GM10266 (cell line): ENCODE measurements around the gene GLUD1.
"Not testable (repeated sequence)": the region's sequence is repeated elsewhere in the genome, so short reads cannot be mapped to it uniquely, and the experiment has no call there.

Source experiments
- DNase-seq: peaks from one replicate; pipeline ENCODE4 v3.0.0; 2012; ENCODE audit errors: extremely low spot score
- TF ChIP-seq, protein P1 (sequence below): IDR thresholded peaks from 2 replicates; pipeline ENCODE4 v1.5.1; 2012; ENCODE audit warnings: mild to moderate bottlenecking, low read depth; ENCODE audit not compliant: control insufficient read depth, insufficient read depth; ENCODE audit errors: missing control alignments

Gene GLUD1

DNA sequence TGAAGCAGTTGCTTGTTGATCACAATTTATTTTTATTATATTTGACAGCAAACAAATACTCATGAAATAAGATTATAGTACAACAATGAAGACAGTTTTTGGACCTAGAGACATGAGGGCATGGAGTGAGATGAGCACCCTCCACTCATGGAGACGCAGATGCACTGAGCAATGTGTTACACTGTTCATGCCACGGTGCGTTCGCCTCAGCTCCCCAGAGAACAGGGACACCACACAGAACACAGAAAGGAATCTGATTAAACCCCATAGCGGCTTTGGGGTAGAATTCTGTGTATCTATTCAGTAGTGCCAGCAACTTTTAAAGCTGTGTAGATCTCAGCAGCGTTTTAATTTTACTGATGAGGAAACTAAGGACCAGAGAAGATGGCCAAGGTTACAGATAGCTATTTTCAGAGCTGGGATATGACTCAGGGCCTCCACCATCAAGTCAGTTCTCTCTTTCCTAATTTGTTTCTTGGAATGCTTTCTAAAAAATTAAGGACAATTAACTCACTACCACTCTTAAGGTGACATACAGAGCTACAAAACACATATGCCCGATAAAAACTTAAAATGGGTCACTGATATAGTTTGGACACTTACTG, 41.0 kb downstream of the GLUD1 start:
- no peak for DNase-seq
- TF ChIP-seq, protein P1, sequence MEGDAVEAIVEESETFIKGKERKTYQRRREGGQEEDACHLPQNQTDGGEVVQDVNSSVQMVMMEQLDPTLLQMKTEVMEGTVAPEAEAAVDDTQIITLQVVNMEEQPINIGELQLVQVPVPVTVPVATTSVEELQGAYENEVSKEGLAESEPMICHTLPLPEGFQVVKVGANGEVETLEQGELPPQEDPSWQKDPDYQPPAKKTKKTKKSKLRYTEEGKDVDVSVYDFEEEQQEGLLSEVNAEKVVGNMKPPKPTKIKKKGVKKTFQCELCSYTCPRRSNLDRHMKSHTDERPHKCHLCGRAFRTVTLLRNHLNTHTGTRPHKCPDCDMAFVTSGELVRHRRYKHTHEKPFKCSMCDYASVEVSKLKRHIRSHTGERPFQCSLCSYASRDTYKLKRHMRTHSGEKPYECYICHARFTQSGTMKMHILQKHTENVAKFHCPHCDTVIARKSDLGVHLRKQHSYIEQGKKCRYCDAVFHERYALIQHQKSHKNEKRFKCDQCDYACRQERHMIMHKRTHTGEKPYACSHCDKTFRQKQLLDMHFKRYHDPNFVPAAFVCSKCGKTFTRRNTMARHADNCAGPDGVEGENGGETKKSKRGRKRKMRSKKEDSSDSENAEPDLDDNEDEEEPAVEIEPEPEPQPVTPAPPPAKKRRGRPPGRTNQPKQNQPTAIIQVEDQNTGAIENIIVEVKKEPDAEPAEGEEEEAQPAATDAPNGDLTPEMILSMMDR, result no peak

DNA sequence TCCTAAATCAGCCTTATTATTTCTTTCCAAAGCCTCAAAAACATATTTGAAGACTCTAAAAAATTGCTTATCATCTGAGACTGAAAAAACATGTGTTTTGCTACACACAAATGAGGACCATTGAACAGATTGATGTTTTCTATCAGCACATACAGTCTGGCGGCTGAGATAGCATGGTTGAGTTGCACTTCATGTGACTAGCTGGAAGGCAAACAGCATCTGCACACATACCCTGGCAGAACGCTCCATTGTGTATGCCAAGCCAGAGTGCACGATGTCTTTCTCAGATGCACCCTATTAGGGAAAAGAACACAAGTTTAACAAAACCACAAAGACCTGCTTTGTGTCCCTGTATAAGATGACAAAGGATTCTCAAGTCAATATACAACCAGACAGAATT, 41.5 kb downstream of the GLUD1 start:
- no peak for DNase-seq
- TF ChIP-seq, protein P1, result no peak

DNA sequence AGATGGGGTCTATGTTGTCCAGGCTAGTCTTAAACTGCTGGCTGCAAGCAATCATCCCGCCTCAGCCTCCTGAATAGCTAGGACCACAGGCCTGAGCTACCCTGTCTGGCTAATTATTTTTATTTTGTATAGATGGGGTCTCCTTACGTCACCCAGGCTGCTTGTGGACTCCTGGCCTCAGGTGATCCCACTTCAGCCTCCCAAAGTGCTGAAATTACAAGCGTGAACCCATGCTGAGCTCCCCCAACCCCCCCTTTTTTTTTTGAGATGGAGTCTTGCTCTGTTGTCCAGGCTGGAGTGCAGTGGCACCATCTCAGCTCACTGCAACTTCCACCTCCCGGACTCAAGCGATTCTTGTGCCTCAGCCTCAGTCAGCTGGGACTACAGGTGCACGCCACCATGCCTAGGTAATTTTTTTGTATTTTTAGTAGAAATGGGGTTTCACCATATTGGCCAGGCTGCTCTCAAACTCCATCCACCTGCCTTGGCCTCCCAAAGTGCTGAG, 49.2 kb downstream of the GLUD1 start:
- TF ChIP-seq, protein P1, result no peak
- no peak for DNase-seq

DNA sequence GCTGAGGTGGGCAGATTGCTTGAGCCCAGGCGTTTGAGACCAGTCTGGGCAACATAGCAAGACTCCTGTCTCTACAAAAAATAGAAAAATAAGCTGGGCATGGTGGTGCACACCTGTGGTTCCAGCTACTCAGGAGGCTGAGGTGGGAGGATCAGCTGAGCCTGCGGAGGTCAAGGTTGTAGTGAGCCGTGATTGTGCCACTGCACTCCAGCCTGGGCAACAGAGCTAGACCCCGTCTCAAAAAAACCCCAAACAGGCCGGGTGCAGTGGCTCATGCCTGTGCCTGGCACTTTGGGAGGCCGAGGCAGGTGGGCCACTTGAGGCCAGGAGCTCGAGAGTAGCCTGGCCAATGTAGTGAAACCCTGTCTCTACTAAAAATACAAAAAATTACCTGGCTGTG, 51.1 kb downstream of the GLUD1 start:
- not testable (repeated sequence) for DNase-seq

DNA sequence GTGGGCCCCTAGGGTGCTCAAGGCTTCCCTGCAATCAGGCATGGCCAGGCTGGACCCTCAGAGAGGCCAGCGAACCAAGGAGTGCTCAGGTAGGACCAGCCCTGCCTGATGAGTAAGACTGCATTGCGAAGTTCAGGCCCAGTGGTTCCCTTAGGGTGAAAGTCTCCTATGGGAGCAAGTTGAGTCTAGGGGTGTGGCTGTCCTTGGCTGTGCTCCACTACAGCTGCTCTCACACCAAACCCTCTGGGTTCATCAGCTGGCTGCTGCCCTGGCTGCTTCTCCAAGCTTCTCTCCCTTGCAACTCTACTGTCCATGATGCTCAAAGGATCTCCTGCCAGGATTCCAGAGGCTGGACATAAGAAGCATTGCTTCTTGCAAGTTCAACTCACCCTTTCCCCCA, 55.9 kb downstream of the GLUD1 start:
- no peak for DNase-seq
- TF ChIP-seq, protein P1, result no peak

DNA sequence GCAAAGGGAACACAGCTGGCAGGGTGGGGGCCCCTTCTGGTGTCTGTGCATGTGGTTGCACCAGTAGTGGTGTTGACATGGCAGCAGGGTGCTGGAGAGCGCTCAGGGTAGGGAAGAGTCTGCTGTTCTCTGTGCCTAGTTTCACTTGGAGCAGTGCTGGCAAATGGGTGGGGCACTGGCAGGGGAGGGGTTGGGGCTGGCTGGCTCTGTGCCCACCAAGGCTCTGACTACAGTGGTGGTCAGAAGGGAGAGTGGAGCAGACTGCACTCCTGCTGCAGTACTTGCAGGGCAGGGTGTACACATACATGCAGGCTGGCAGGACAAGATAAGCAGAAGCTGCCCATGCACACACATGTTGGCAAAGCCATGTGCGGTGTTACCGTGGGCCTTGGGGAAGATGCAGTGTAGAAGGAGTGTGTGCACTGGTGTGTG, 56.3 kb downstream of the GLUD1 start:
- TF ChIP-seq, protein P1, result no peak

DNA sequence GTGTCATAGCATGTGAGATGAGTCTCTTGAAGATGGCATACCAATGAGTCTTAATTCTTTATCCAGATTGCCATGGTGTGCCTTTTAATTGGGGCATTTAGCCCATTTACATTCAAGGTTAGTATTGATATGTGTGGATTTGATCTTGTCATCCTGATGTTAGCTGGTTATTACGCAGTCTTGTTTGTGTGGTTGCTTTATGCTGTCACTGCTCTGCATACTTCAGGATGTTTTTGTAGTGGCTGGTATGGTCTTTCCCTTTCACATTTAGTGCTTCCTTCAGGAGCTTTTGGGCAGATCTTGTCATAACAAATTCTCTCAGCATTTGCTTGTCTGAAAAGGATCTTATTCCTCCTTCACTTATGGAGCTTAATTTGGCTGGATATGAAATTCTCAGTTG, 58.0 kb downstream of the GLUD1 start:
- TF ChIP-seq, protein P1, result no peak
- no peak for DNase-seq

More for the DNA sequence above, 56.3 kb downstream of the GLUD1 start:
- DNase-seq, result no peak

GRCh38 chr10:87030912-87031635, 63.6 kb downstream of the GLUD1 start:
- no peak for DNase-seq
- TF ChIP-seq, protein P1, result no peak

- not testable (repeated sequence) for DNase-seq
These were observed 64.2 kb downstream of the GLUD1 start for GRCh38 chr10:87030419-87030818.

GRCh38 chr10:87026747-87027508, 67.7 kb downstream of the GLUD1 start:
- not testable (repeated sequence) for DNase-seq

DNA sequence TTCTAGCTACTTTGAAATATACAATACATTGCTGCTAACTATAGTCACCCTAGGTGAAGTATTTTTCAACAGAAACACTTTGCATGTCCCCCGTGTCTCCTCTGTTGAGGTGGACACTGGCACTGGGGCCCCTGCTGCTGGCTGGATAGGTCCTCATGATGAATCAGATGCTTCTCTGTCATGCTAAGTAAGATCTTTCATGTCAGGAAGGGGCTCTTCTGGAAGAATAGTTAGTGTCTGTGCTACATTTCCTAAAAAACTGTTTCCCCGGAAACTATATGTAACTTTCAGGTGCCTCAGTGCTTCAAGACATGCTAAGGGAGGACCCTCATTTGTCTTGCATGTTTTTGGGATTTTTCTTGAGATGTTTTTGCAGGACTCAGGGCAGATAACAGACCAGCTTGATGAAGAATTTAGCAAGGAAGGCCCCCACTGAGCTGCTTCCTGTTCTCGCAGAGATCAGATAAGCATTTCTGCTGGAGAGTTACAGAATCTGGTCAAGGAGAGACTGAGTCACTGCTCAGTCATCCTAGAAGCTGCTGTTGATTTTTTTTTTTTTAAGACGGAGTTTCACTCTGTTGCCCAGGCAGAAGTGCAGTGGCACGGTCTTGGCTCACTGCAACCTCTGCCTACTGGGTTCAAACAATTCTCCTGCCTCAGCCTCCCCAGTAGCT, 69.2 kb downstream of the GLUD1 start:
- DNase-seq, result not testable (repeated sequence)
